Measurements from ENCODE around the gene TUBGCP2. TPM values are rescaled to one million over a fixed set of nuclear protein-coding genes. Genes with fewer than 3 reads are reported as not detected.

Gene TUBGCP2
- 38.0 to 55.8 TPM (median 48.2 TPM) in 3 replicates for polyA plus RNA-seq
- 18.0 TPM for polyA plus RNA-seq (2011; ENCODE audit: low read depth)
- polyA plus RNA-seq (2011; cell fraction: cytosol; rRNA removed) = 40.3 and 41.4 TPM in 2 replicates
- 58.3 and 61.5 TPM in 2 replicates for polyA plus RNA-seq (2011; cell fraction: nucleus; rRNA removed)
- 33.3 and 56.3 TPM in 2 replicates for polyA plus RNA-seq (2012; ENCODE audit: low replicate concordance)
- 55.2 to 61.1 TPM (median 59.1 TPM) in 3 replicates for polyA minus RNA-seq
- 64.1 TPM for polyA minus RNA-seq (2011; cell fraction: cytosol; rRNA and poly(A)+ RNA removed)
- 35.8 and 45.1 TPM in 2 replicates for polyA minus RNA-seq (2011; cell fraction: nucleus; rRNA and poly(A)+ RNA removed)

- peaks cover 3% of the 10 kb centered on the region for H4K20me1 ChIP-seq (ENCODE audit: control insufficient read depth, extremely low read depth, insufficient read depth, low read length)
- H2AFZ ChIP-seq (ENCODE audit: control insufficient read depth, low read length) = peak within 1 kb of the TSS; percentile 80
- FAIRE-seq (no peak), DNase-seq (ENCODE audit: low read depth, low spot score) (peak; percentile 17)
- peak within 1 kb of the TSS; percentile 92 to 98 (median 97) for H3K4me3 ChIP-seq (ENCODE audit: control insufficient read depth in 2 of 3, extremely low read depth in 1 of 3, insufficient read depth in 2 of 3, low read depth in 1 of 3, low read length in 3 of 3)
- H3K9me3 ChIP-seq (ENCODE audit: control insufficient read depth, low read depth, low read length) = no peaks in the 10 kb centered on the region
- peak within 1 kb of the TSS; percentile 99 for H3K9ac ChIP-seq (ENCODE audit: control insufficient read depth, extremely low read depth, insufficient read depth, low read length)
- H3K27me3 ChIP-seq (ENCODE audit: control insufficient read depth, extremely low read depth, insufficient read depth, low read length) = no peaks in the 10 kb centered on the region
- peak within 1 kb of the TSS; percentile 98 for H3K27ac ChIP-seq (ENCODE audit: control insufficient read depth, insufficient read depth, low read length)
- TF ChIP-seq EZH2 (IDR thresholded peaks at IDR 0.05; ENCODE audit: low read length) = no peak
- peak in 2 of 3 experiments; percentile 21 to 32 for TF ChIP-seq CTCF (optimal IDR thresholded peaks at IDR 0.05 in 1 of 3, IDR thresholded peaks at IDR 0.05 in 1 of 3, conservative IDR thresholded peaks at IDR 0.05 in 1 of 3; ENCODE audit: extremely low read depth in 1 of 3, insufficient read depth in 2 of 3, low read length in 3 of 3)
- peaks cover 15 to 17% of the 10 kb centered on the region in 2 experiments for H3K36me3 ChIP-seq (ENCODE audit: control insufficient read depth in 2 of 2, extremely low read depth in 1 of 2, insufficient read depth in 2 of 2, low read length in 2 of 2)
- H3K4me2 ChIP-seq (ENCODE audit: control insufficient read depth, extremely low read depth, insufficient read depth, low read depth, low read length) = peak within 1 kb of the TSS; percentile 86
- dilution Hi-C loops (cut with MboI; ENCODE audit: extremely low pct_ligation_motif_present, low sequenced_read_pairs) = no loop called here
- H3K4me1 ChIP-seq (ENCODE audit: control insufficient read depth, extremely low read depth, insufficient read depth, low read length) = peaks cover 9% of the 10 kb centered on the region
- peaks cover 47% of the 10 kb centered on the region for H3K79me2 ChIP-seq (ENCODE audit: control insufficient read depth, insufficient read depth, low read length)
- peaks cover 2% of the 10 kb centered on the region for H3K9me1 ChIP-seq (ENCODE audit: control insufficient read depth, extremely low read depth, insufficient read depth, low read length)
Measured at GRCh38 chr10:133308421-133309099, at the start of gene TUBGCP2, which contains the start of gene ZNF511. Gene TUBGCP2 (minus strand): TSS chr10:133308872. CDS start chr10:133302941, 5,931 bp downstream. Gene ZNF511 (plus strand): TSS chr10:133308914. CDS start chr10:133308944, 30 bp downstream.

- H3K9ac ChIP-seq (ENCODE audit: control insufficient read depth, extremely low read depth, insufficient read depth, low read length) = peak within 1 kb of the TSS; percentile 61
- H3K9me3 ChIP-seq (ENCODE audit: control insufficient read depth, low read depth, low read length) = no peaks in the 10 kb centered on the region
- H3K4me1 ChIP-seq (ENCODE audit: control insufficient read depth, extremely low read depth, insufficient read depth, low read length) = no peaks in the 10 kb centered on the region
- peaks cover 0 to 3% of the 10 kb centered on the region in 2 experiments for H3K36me3 ChIP-seq (ENCODE audit: control insufficient read depth in 2 of 2, extremely low read depth in 1 of 2, insufficient read depth in 2 of 2, low read length in 2 of 2)
- no peak for DNase-seq (ENCODE audit: low read depth, low spot score)
- H4K20me1 ChIP-seq (ENCODE audit: control insufficient read depth, extremely low read depth, insufficient read depth, low read length) = no peaks in the 10 kb centered on the region
- no peak for TF ChIP-seq EZH2 (IDR thresholded peaks at IDR 0.05; ENCODE audit: low read length)
- TF ChIP-seq CTCF (optimal IDR thresholded peaks at IDR 0.05 in 1 of 3, IDR thresholded peaks at IDR 0.05 in 1 of 3, conservative IDR thresholded peaks at IDR 0.05 in 1 of 3; ENCODE audit: extremely low read depth in 1 of 3, insufficient read depth in 2 of 3, low read length in 3 of 3) = no peak
- no peaks in the 10 kb centered on the region for H3K9me1 ChIP-seq (ENCODE audit: control insufficient read depth, extremely low read depth, insufficient read depth, low read length)
- peak within 1 kb of the TSS; percentile 38 to 57 (median 48) for H3K4me3 ChIP-seq (ENCODE audit: control insufficient read depth in 2 of 3, extremely low read depth in 1 of 3, insufficient read depth in 2 of 3, low read depth in 1 of 3, low read length in 3 of 3)
- H2AFZ ChIP-seq (ENCODE audit: control insufficient read depth, low read length) = peak within 1 kb of the TSS; percentile 46
- no peak within 1 kb of the TSS for H3K27ac ChIP-seq (ENCODE audit: control insufficient read depth, insufficient read depth, low read length)
- dilution Hi-C loops (cut with MboI; ENCODE audit: extremely low pct_ligation_motif_present, low sequenced_read_pairs) = no loop called here
- no peak for FAIRE-seq
- H3K4me2 ChIP-seq (ENCODE audit: control insufficient read depth, extremely low read depth, insufficient read depth, low read depth, low read length) = peak within 1 kb of the TSS; percentile 56
- no peaks in the 10 kb centered on the region for H3K79me2 ChIP-seq (ENCODE audit: control insufficient read depth, insufficient read depth, low read length)
- H3K27me3 ChIP-seq (ENCODE audit: control insufficient read depth, extremely low read depth, insufficient read depth, low read length) = peaks cover 11% of the 10 kb centered on the region
Measured at GRCh38 chr10:133357285-133358161, 48.9 kb upstream of the TUBGCP2 start, which contains the start of gene FUOM. Gene FUOM (minus strand): TSS chr10:133358019. CDS start chr10:133358007, 12 bp downstream.

Measured in keratinocyte (primary cell).